Measurements from ENCODE around the gene URB1.

URB1 gene

DNA sequence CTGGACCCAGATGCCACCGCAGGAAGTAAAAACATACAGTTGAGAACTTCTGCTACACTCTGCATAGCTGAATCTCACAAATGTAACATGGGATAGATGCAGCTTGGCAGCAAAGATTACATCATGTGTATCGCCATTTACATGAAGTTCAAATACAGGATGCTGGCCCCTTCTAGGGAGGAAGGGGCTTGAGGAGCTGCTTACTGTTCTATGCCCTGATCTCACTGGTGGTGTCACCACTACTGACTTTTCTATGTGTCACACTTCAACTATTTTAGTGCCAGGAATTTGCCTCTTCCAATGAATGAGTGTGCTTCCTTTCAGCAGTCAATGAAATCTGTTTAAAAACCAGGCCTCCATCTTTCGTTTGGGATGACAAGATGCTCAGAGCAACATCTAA lies 63.0 kb downstream of the URB1 start:
- DNase-seq (ENCODE audit: low read depth in 1 of 2, low spot score in 1 of 2) = no peak
- in situ Hi-C loops (cut with HindIII; ENCODE audit: low pct_unique_long_range_greater_than_20kb, low sequenced_read_pairs) = no loop called here
- TF ChIP-seq JUND (IDR thresholded peaks at IDR 0.05; ENCODE audit: low read depth) = no peak

DNA sequence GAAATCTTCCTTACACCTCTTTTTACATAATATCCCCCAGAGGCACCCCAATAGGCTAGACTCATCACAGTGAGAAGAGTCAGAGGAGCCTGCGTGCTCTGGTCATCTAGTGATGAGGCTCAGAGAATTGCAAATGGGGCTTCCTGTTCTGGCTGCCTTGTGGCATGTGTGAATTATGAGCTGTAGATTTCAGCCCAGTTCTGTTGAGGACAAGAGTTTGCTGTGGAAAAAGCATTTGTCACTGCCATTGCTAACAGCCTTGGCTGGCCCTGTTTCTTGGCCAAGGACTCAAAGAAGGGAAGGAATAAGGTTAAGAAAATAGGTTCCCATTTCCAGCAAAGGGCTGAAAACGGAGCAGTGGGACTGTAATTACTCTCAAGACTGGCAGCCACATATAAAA lies 63.5 kb downstream of the URB1 start:
- no peak for DNase-seq (ENCODE audit: low read depth in 1 of 2, low spot score in 1 of 2)
- TF ChIP-seq JUND (IDR thresholded peaks at IDR 0.05; ENCODE audit: low read depth) = no peak
- in situ Hi-C loops (cut with HindIII; ENCODE audit: low pct_unique_long_range_greater_than_20kb, low sequenced_read_pairs) = no loop called here

DNA sequence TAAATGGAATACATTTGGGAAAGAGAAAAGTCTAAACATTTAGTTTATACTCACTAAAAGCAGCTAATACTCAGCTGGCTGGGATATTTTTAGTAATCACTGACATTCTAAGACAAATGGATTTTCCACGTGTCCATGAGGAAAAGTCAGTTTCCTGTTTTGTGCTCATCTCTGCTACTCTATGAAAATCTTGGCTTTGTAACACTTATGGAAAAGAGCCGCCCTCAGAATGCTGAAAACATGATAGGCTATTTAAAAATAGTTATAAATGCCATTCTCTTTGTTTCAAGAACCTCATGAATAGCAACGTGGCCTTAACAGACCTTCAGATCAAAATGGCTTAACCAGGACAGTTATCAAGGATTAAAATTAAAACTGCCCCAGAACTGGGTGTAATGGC lies 64.2 kb downstream of the URB1 start:
- DNase-seq (ENCODE audit: low read depth in 1 of 2, low spot score in 1 of 2) = no peak
- in situ Hi-C loops (cut with HindIII; ENCODE audit: low pct_unique_long_range_greater_than_20kb, low sequenced_read_pairs) = no loop called here
- TF ChIP-seq JUND (IDR thresholded peaks at IDR 0.05; ENCODE audit: low read depth) = no peak

GRCh38 chr21:32325706-32326105 lies 67.1 kb downstream of the URB1 start:
- no peak for TF ChIP-seq JUND (IDR thresholded peaks at IDR 0.05; ENCODE audit: low read depth)
- in situ Hi-C loops (cut with HindIII; ENCODE audit: low pct_unique_long_range_greater_than_20kb, low sequenced_read_pairs) = no loop called here
- DNase-seq (ENCODE audit: low read depth in 1 of 2, low spot score in 1 of 2) = no peak

GRCh38 chr21:32322676-32323075 lies 70.1 kb downstream of the URB1 start:
- in situ Hi-C loops (cut with HindIII; ENCODE audit: low pct_unique_long_range_greater_than_20kb, low sequenced_read_pairs) = no loop called here

DNA sequence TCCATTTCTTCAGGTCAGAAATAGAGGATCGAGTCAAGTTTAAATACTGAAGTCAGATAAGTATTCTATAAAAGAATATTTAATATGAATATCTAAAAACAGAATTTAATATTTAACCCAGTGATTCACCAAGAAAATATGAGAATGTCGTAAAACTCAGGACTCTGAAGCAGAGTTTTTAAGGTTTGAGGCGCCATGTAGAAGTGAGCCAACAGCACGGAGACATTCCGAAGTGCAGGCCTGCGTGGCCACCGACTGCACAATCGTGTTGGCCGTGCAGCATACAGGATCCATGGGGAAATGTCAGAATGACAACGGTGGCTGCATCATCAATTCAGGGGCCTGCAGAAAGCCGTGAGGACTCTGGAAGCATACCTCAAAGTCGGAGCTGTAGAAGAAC lies 70.7 kb downstream of the URB1 start:
- in situ Hi-C loops (cut with HindIII; ENCODE audit: low pct_unique_long_range_greater_than_20kb, low sequenced_read_pairs) = no loop called here
- no peak for DNase-seq (ENCODE audit: low read depth in 1 of 2, low spot score in 1 of 2)
- TF ChIP-seq JUND (IDR thresholded peaks at IDR 0.05; ENCODE audit: low read depth) = no peak

More at GRCh38 chr21:32322676-32323075, 70.1 kb downstream of the URB1 start:
- no peak for TF ChIP-seq JUND (IDR thresholded peaks at IDR 0.05; ENCODE audit: low read depth)
- DNase-seq (ENCODE audit: low read depth in 1 of 2, low spot score in 1 of 2) = no peak

DNA sequence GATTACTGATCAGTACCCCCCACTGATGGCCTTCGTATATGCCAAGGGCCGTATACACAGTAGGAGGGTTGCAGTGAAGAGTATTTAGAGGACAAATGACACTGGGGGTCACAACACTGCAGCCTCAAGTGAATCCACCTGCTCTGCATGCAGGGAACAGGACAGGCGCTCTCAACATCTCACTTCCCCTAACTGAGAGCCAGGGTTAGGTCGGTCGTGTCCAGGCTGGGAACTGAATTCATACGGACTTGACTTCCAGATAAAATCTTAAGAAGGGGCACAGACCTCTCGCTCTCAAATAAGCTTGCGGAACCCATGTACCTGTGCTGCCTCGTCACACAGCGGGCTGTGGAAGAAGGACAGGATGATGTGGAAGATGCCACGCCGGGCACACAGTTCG lies 71.3 kb downstream of the URB1 start:
- DNase-seq (ENCODE audit: low read depth in 1 of 2, low spot score in 1 of 2) = no peak
- TF ChIP-seq JUND (IDR thresholded peaks at IDR 0.05; ENCODE audit: low read depth) = no peak
- in situ Hi-C loops (cut with HindIII; ENCODE audit: low pct_unique_long_range_greater_than_20kb, low sequenced_read_pairs) = no loop called here

DNA sequence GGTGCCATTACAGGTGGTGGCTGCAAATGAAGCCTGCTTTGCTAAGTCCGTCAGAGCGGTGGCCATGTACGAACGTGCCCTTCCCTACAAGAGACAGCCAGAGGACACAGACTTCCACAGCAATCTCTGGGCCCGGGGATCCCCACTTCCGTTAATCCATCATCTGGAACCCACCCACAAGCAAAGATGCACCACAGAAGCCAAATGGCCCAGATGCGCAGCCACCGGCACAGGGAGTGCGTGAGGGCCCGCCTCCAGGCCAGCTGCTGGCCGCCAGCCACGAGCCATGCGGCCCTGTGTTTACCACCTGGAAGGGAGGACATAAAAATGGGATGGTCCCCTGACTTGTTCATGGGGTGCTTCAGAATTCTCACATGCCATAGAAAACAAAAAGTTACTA lies 72.1 kb downstream of the URB1 start:
- DNase-seq (ENCODE audit: low read depth in 1 of 2, low spot score in 1 of 2) = no peak
- no peak for TF ChIP-seq JUND (IDR thresholded peaks at IDR 0.05; ENCODE audit: low read depth)
- in situ Hi-C loops (cut with HindIII; ENCODE audit: low pct_unique_long_range_greater_than_20kb, low sequenced_read_pairs) = no loop called here

DNA sequence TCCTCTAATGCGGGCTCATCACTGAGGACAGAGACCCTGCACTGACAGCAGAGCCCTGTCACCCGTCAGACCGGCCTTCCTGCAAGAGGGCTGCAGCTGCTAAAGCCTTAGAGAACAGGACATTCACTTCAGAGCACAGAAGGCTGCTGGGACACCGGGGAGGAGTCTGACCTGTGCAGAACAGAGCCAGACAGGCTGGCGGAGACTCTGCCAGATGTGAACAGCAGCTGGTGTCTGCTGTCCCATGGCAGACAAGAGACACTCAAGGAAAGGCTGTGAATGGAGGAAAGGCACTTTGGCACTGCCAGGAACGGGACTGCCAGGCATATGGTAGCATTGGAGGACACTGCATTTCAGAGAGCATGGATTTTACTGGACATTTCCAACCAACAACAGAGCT lies 72.8 kb downstream of the URB1 start:
- no peak for TF ChIP-seq JUND (IDR thresholded peaks at IDR 0.05; ENCODE audit: low read depth)
- in situ Hi-C loops (cut with HindIII; ENCODE audit: low pct_unique_long_range_greater_than_20kb, low sequenced_read_pairs) = no loop called here
- no peak for DNase-seq (ENCODE audit: low read depth in 1 of 2, low spot score in 1 of 2)

DNA sequence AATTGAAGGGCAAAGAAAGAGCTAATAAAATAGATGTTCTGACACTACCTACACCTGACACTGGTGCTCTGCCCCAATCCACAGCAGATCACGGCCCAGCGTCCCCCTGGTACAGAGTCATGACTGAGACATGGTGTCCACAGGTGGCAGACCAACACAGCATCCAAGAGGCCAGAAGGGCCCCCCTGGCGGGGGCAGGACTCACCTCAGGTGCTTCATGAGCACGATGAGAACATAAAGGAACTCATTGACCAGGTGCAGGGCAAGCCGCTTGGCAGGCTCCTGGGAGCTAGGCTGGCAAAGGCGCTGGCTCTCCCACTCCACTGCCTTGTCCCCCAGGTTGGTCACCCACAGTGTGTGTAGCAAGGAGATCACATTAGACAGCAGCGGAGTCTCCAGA lies 73.8 kb downstream of the URB1 start:
- DNase-seq (ENCODE audit: low read depth in 1 of 2, low spot score in 1 of 2) = no peak
- TF ChIP-seq JUND (IDR thresholded peaks at IDR 0.05; ENCODE audit: low read depth) = no peak
- in situ Hi-C loops (cut with HindIII; ENCODE audit: low pct_unique_long_range_greater_than_20kb, low sequenced_read_pairs) = no loop called here

GRCh38 chr21:32317726-32318125 lies 75.1 kb downstream of the URB1 start:
- TF ChIP-seq JUND (IDR thresholded peaks at IDR 0.05; ENCODE audit: low read depth) = no peak
- in situ Hi-C loops (cut with HindIII; ENCODE audit: low pct_unique_long_range_greater_than_20kb, low sequenced_read_pairs) = no loop called here
- no peak for DNase-seq (ENCODE audit: low read depth in 1 of 2, low spot score in 1 of 2)

DNA sequence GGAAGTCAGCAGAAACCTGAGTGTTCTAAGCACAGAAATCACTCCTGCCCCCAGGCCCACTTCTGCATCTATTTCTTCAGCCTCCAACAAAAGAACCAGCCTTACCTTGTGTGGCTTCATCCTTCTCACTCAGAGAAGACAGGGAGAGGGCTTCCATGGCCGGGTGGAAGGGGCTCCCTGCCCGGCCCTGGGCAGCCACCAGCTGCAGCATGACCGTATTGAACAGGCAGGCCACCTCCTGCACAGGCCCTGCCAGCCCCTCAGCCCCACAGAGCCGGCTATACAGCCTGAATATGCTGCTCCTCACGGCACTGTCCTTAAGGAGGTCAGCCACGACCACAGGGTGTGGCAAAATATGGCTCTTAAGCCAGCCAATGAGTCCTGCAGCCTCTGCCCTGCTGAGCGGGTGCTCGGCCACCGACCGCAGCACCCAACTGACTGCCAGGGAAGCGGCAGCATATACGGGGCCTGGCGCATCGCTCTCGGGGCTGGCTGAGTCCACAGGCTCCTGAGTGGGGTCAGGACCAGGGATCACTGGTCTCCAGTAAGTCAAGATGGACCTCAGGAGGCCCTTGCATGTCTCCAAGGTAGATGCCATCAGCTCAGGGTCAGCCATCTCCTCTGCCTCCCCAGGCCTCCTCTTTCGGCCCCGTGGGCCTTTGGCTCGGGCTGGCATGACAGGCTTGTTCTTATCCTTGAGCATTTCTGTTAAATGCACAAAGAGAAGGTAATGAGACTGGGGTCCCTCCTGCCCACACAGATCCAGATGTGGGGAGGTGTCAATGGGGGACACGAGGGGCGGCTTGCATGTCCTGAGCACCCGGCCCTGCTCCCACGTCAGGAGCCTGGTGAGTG lies 76.2 kb downstream of the URB1 start:
- in situ Hi-C loops (cut with HindIII; ENCODE audit: low pct_unique_long_range_greater_than_20kb, low sequenced_read_pairs) = no loop called here

DNA sequence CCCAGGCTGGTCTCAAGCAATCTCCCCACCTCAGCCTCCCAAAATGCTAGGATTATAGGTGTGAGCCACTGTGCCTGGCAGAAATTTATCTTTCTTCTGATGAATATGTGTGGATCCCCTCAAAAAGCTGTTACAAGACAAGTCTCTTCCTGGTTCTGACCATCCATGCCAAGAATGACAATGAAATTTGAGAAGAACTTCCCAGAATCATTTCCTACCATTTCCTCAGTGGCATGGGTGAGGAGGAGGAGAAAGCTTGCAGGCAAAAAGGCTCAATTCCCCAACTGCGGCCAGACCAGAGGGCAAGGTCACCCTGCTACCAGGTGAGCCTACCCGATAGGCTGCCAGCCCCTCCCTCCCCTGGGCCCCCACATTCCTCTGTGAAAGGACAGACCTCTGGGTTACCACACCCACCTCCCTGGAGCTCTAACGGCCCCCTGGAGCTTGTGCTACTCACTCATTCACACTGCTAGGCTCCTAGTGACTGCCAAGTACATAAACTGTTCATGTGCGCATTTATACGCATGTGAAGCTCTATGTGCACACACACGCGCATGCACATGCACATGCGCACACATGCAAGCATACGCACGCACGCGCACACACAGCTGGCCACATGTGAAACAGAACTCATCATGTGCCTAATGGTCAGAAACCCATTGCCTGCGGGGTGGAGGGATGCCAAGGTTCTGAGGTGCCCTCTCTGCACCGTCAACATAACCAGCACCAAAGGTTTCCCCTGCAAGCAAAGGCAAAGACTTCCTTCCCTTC lies 77.1 kb downstream of the URB1 start:
- TF ChIP-seq JUND (IDR thresholded peaks at IDR 0.05; ENCODE audit: low read depth) = no peak

More for the DNA sequence above, 76.2 kb downstream of the URB1 start:
- TF ChIP-seq JUND (IDR thresholded peaks at IDR 0.05; ENCODE audit: low read depth) = no peak
- DNase-seq (ENCODE audit: low read depth in 1 of 2, low spot score in 1 of 2) = no peak

More for the DNA sequence above, 77.1 kb downstream of the URB1 start:
- in situ Hi-C loops (cut with HindIII; ENCODE audit: low pct_unique_long_range_greater_than_20kb, low sequenced_read_pairs) = no loop called here
- no peak for DNase-seq (ENCODE audit: low read depth in 1 of 2, low spot score in 1 of 2)

All from T47D (cell line).